ENCODE measurements around the gene ARAP2.
A peak's percentile ranks its signal among the peaks of the same experiment; 100 is the strongest.

DNA sequence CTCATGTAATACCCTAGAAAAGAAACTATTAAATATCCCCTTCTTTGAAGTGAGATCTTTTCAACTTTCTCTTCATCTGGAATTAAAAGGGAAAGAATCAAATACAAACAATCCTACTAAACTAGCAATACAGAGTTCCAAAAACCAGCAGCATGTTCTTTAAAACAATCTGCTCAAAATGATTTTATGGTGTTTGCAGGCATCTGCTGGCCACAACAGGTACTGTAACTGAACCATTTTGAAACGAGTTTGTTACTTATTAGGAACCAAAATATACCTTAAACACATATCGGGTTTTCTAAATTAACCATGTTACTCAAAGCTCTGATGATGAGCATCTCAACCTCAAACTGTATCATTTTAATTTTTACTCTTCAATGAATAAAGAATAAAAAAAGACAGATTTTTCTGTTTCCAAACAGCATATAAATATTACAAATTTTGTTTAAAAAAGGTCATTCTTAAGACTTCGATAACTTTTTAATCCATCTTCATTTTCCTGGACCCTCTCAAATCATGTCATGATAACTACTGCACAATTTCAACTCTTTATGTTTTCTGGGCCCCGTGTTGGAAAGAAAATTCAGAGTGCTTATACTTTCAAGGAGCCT, 56.5 kb downstream of the ARAP2 start:
- TF ChIP-seq, protein P1, sequence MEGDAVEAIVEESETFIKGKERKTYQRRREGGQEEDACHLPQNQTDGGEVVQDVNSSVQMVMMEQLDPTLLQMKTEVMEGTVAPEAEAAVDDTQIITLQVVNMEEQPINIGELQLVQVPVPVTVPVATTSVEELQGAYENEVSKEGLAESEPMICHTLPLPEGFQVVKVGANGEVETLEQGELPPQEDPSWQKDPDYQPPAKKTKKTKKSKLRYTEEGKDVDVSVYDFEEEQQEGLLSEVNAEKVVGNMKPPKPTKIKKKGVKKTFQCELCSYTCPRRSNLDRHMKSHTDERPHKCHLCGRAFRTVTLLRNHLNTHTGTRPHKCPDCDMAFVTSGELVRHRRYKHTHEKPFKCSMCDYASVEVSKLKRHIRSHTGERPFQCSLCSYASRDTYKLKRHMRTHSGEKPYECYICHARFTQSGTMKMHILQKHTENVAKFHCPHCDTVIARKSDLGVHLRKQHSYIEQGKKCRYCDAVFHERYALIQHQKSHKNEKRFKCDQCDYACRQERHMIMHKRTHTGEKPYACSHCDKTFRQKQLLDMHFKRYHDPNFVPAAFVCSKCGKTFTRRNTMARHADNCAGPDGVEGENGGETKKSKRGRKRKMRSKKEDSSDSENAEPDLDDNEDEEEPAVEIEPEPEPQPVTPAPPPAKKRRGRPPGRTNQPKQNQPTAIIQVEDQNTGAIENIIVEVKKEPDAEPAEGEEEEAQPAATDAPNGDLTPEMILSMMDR (IDR thresholded peaks at IDR 0.05; ENCODE audit: low read depth, low read length, poor library complexity, severe bottlenecking): peak; percentile 21
- no peak for TF ChIP-seq EZH2phosphoT487 (IDR thresholded peaks at IDR 0.05; ENCODE audit: borderline replicate concordance, low read length)
